Gastroesophageal sphincter (tissue), 4 donors: ENCODE results near the gene DYRK1A. TPM values are rescaled to one million over a fixed set of nuclear protein-coding genes. Genes with fewer than 3 reads are reported as not detected.

Experiments
- ATAC-seq: fragments of 150-250 bp; one replicate; pipeline ENCODE4 v1.9.1; 2016; ENCODE audit warnings: mild to moderate bottlenecking, moderate library complexity
- H3K27ac ChIP-seq, 4 donors: fragments of 200-600 bp; sonication (generic) in 3 of 4; 1 replicate in 3 of 4; 2 replicates in 1 of 4; pipeline ENCODE4 v1.5.1; 2016 to 2019
- H3K27me3 ChIP-seq: fragments of 200-600 bp; sonication (generic); one replicate; pipeline ENCODE4 v1.5.1; 2019
- H3K36me3 ChIP-seq, 2 donors: fragments of 200-600 bp; sonication (generic); one replicate each; pipeline ENCODE4 v1.5.1; 2019; ENCODE audit warnings: control low read depth in 1 of 2
- H3K4me1 ChIP-seq, 3 donors: fragments of 200-600 bp; sonication (generic); 1 replicate in 2 of 3; 2 replicates in 1 of 3; pipeline ENCODE4 v1.5.1; 2016 to 2019; ENCODE audit warnings: control low read depth in 2 of 3
- H3K4me3 ChIP-seq, 2 donors: fragments of 200-600 bp; sonication (generic); one replicate each; pipeline ENCODE4 v1.5.1; 2019; ENCODE audit warnings: mild to moderate bottlenecking in 1 of 2, moderate library complexity in 1 of 2
- H3K9me3 ChIP-seq, 3 donors: fragments of 200-600 bp; sonication (generic); one replicate each; pipeline ENCODE4 v1.5.1; 2017 to 2019; ENCODE audit warnings: control low read depth in 2 of 3
- CTCF ChIP-seq, 4 experiments: fragments of 200-600 bp in 2 of 4; fragments of 450-650 bp in 2 of 4; sonication (generic) in 1 of 4; IDR thresholded peaks; one replicate each; pipeline ENCODE4 v1.5.1; 2017 to 2019; ENCODE audit warnings: antibody characterized with exemption in 4 of 4, mild to moderate bottlenecking in 2 of 4, moderate library complexity in 2 of 4
- EP300 ChIP-seq: sonication (generic); formaldehyde crosslinking; IDR thresholded peaks from one replicate; pipeline ENCODE4 v1.6.1; 2017; ENCODE audit warnings: antibody characterized with exemption, mild to moderate bottlenecking
- POLR2A ChIP-seq, 2 donors: fragments of 450-650 bp; IDR thresholded peaks; one replicate each; pipeline ENCODE4 v1.6.1; 2017; ENCODE audit warnings: antibody characterized with exemption in 2 of 2, mild to moderate bottlenecking in 2 of 2, moderate library complexity in 1 of 2
- POLR2AphosphoS5 ChIP-seq: sonication (generic); formaldehyde crosslinking; IDR thresholded peaks from one replicate; pipeline ENCODE4 v1.6.1; 2017; ENCODE audit warnings: antibody characterized with exemption
- WGBS, 2 donors: methylation state at CpG; one replicate each; pipeline ENCODE4 v1.1.5; 2018; ENCODE audit warnings: low coverage in 1 of 2; 5-methylcytosine and 5-hydroxymethylcytosine counted together
- total RNA-seq, 4 donors: library from RNA; depleted of rRNA; stranded (reverse); fragments of >200 nt; gene quantifications; one replicate each; pipeline ENCODE4 v1.1.0, GENCODE V29; 2016

The DYRK1A gene
- total RNA-seq, 4 donors from 2014 or later = 85.1 to 102 (median 94.0) TPM

GRCh38 chr21:37358397-37358796 lies 8.2 kb upstream of the DYRK1A start:
- no peak overlapping the region for H3K27ac ChIP-seq
- H3K4me1 ChIP-seq = no peaks in the 10 kb centered on the region
- H3K36me3 ChIP-seq = no peaks in the 10 kb centered on the region
- no peak for TF ChIP-seq CTCF (IDR thresholded peaks at IDR 0.05)
- TF ChIP-seq EP300 = no peak
- TF ChIP-seq POLR2AphosphoS5 = no peak
- no peak for TF ChIP-seq POLR2A (IDR thresholded peaks at IDR 0.05)
- ATAC-seq = peak; percentile 28
- WGBS, 2 donors = 21% methylated on average over 6 of the region's 7 CpGs; no CpG with 5 or more reads in 1 of the 2 donors
- H3K27me3 ChIP-seq = peaks cover under 1% of the 10 kb centered on the region
- H3K9me3 ChIP-seq = no peaks in the 10 kb centered on the region
- H3K4me3 ChIP-seq = no peak overlapping the region

- WGBS, 2 donors = 92% methylated on average over 1 of the region's 1 CpG; no CpG with 5 or more reads in 1 of the 2 donors
- Histone ChIP-seq H3K36me3 (no peaks in the 10 kb centered on the region), H3K27me3 (no peaks in the 10 kb centered on the region), H3K4me1 (peaks cover 0 to 16% (median 3%) of the 10 kb centered on the region in 3 donors), H3K27ac (peak overlapping the region in 3 of 4 donors; percentile 95 to 100 (median 100)), H3K9me3 (no peaks in the 10 kb centered on the region), H3K4me3 (no peak overlapping the region)
- no peak for ATAC-seq
- no peak for TF ChIP-seq POLR2A (IDR thresholded peaks at IDR 0.05)
- TF ChIP-seq POLR2AphosphoS5 = no peak
- TF ChIP-seq CTCF (IDR thresholded peaks at IDR 0.05) = no peak
Measured at GRCh38 chr21:37363936-37364335, 2.6 kb upstream of the DYRK1A start.

GRCh38 chr21:37364722-37365121 lies 1.9 kb upstream of the DYRK1A start:
- peak overlapping the region; percentile 95 to 100 (median 100) for H3K27ac ChIP-seq
- no peak for ATAC-seq
- H3K4me3 ChIP-seq = peak overlapping the region in 1 of 2 donors; percentile 92
- H3K36me3 ChIP-seq = no peaks in the 10 kb centered on the region
- 57 to 68% methylated on average over 5 to 7 of the region's 7 CpGs for WGBS, 2 donors
- TF ChIP-seq EP300 = no peak
- TF ChIP-seq POLR2AphosphoS5 = no peak
- no peak for TF ChIP-seq CTCF (IDR thresholded peaks at IDR 0.05)
- no peak for TF ChIP-seq POLR2A (IDR thresholded peaks at IDR 0.05)
- no peaks in the 10 kb centered on the region for H3K9me3 ChIP-seq
- H3K27me3 ChIP-seq = no peaks in the 10 kb centered on the region
- H3K4me1 ChIP-seq = peaks cover 0 to 24% (median 3%) of the 10 kb centered on the region in 3 donors

GRCh38 chr21:37365517-37366481 lies 774 bp upstream of the DYRK1A start:
- Histone ChIP-seq H3K36me3 (no peaks in the 10 kb centered on the region), H3K27me3 (no peaks in the 10 kb centered on the region), H3K4me3 (peak overlapping the region; percentile 87 to 92), H3K9me3 (no peaks in the 10 kb centered on the region), H3K27ac (peak overlapping the region; percentile 95 to 100 (median 100)), H3K4me1 (peaks cover 3 to 35% (median 3%) of the 10 kb centered on the region in 3 donors)
- 0 to 1% methylated on average over 10 to 15 of the region's 106 CpGs for WGBS, 2 donors
- ATAC-seq = peak; percentile 64
- TF ChIP-seq POLR2AphosphoS5 = peak; percentile 71
- TF ChIP-seq POLR2A (IDR thresholded peaks at IDR 0.05) = peak; percentile 68 to 81
- TF ChIP-seq CTCF (IDR thresholded peaks at IDR 0.05) = peak in 1 of 4 experiments; percentile 22
- no peak for TF ChIP-seq EP300
